GM10248 (cell line): ENCODE data around the gene GALNT17.
"Not testable (repeated sequence)": the region's sequence is repeated elsewhere in the genome, so short reads cannot be mapped to it uniquely, and the experiment has no call there.

Experiments
- CTCF ChIA-PET: fragments of 300-600 bp; sonication (Branson Sonifier 250); formaldehyde crosslinking; extraction: SDS; loops from one replicate; lab custom pipeline; 2021; ENCODE audit warnings: antibody characterized with exemption; lab: Yijun Ruan, JAX
- POLR2A ChIA-PET: fragments of 350-650 bp; sonication (Branson Sonifier 250); formaldehyde crosslinking; extraction: SDS; loops from one replicate; lab custom pipeline; 2020; ENCODE audit warnings: antibody characterized with exemption; lab: Yijun Ruan, JAX
- DNase-seq: peaks from one replicate; pipeline ENCODE4 v3.0.0; 2012; ENCODE audit errors: extremely low spot score
- CTCF ChIP-seq: IDR thresholded peaks from 2 replicates; pipeline ENCODE4 v1.5.1; 2012; ENCODE audit warnings: mild to moderate bottlenecking, low read depth; ENCODE audit errors: extremely low read depth, missing control alignments, control extremely low read depth

The GALNT17 gene

DNA sequence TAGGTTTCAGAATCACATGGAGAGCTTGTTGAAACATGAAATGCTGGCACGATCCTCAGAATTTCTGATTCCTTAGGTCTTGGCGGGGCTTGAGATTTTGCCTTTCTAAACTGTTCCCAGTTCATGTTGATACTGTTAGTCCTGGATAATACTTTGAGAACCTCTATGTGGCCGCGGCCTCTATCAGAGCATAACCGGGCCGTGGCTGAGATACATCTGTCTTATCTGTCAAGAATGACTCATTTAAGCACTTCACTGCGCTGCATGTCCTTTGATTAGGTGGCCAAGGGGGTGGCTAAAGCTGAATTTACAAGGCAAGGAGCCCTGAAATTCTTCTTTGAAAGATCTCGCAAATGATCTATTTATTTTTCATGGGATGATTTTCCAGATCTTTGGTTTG is 66.9 kb downstream of the GALNT17 start:
- no peak for TF ChIP-seq CTCF
- POLR2A ChIA-PET = no interaction called here
- no peak for DNase-seq
- CTCF ChIA-PET = no interaction called here

- POLR2A ChIA-PET = no interaction called here
- CTCF ChIA-PET = no interaction called here
- TF ChIP-seq CTCF = no peak
- DNase-seq = no peak
These were observed 74.2 kb downstream of the GALNT17 start for GRCh38 chr7:71206184-71206583.

GRCh38 chr7:71208881-71209280 is 76.9 kb downstream of the GALNT17 start:
- DNase-seq = no peak
- POLR2A ChIA-PET = no interaction called here
- TF ChIP-seq CTCF = no peak
- CTCF ChIA-PET = no interaction called here

- DNase-seq, CTCF ChIA-PET, POLR2A ChIA-PET: not testable (repeated sequence)
These were observed 77.5 kb downstream of the GALNT17 start for GRCh38 chr7:71209484-71209883.

- ChIA-PET CTCF (no interaction called here), POLR2A (no interaction called here)
- DNase-seq = no peak
- TF ChIP-seq CTCF = no peak
These were observed 78.3 kb downstream of the GALNT17 start for GRCh38 chr7:71210220-71210619.

GRCh38 chr7:71212433-71212832 is 80.5 kb downstream of the GALNT17 start:
- CTCF ChIA-PET, POLR2A ChIA-PET, DNase-seq: not testable (repeated sequence)

DNA sequence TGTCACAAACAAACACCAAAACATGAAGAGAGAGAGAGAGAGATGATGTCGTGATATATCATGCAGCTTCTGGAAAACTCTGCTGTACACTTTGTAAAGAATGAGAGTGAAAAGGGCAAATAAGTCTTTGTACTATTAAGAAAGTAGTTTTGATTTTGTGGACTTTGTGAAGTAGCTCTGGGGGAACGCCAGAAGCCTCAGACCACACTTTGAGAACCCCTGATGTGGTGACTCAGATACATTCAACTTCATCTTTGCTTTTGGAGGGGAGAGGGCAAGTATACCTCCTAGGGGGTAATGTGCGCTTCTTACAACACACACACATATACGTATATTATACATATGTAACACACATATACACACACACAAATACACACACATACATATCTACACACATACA is 84.3 kb downstream of the GALNT17 start:
- ChIA-PET POLR2A (no interaction called here), CTCF (no interaction called here)
- DNase-seq = no peak
- no peak for TF ChIP-seq CTCF

- POLR2A ChIA-PET = no interaction called here
These were observed 88.3 kb downstream of the GALNT17 start for GRCh38 chr7:71220210-71220695.

More at GRCh38 chr7:71220210-71220695, 88.3 kb downstream of the GALNT17 start:
- CTCF ChIA-PET = no interaction called here
- TF ChIP-seq CTCF = no peak
- no peak for DNase-seq
